GM12875 (cell line): ENCODE data around the gene ABCA2.

Experiments used
- H3K4me3 ChIP-seq: one replicate; pipeline ENCODE4 v1.5.1; 2011; ENCODE audit warnings: low read depth, low read length, control low read depth
- CTCF ChIP-seq: IDR thresholded peaks from 2 replicates; pipeline ENCODE4 v1.5.1; 2011; ENCODE audit warnings: low read depth, mild to moderate bottlenecking, control low read depth, inconsistent platforms, low read length, moderate library complexity, borderline replicate concordance; ENCODE audit not compliant: insufficient read depth

The ABCA2 gene

GRCh38 chr9:136962701-136963248, 65.3 kb downstream of the ABCA2 start:
- TF ChIP-seq CTCF = no peak
- no peak overlapping the region for H3K4me3 ChIP-seq

GRCh38 chr9:136962163-136962562, 65.9 kb downstream of the ABCA2 start:
- TF ChIP-seq CTCF = no peak
- no peak overlapping the region for H3K4me3 ChIP-seq

GRCh38 chr9:136961279-136962065, 66.6 kb downstream of the ABCA2 start:
- TF ChIP-seq CTCF = no peak
- H3K4me3 ChIP-seq = no peak overlapping the region

- no peak for TF ChIP-seq CTCF
- H3K4me3 ChIP-seq = no peak overlapping the region
These were observed 67.1 kb downstream of the ABCA2 start for GRCh38 chr9:136960938-136961275.

- H3K4me3 ChIP-seq = no peak overlapping the region
- TF ChIP-seq CTCF = no peak
These were observed 67.7 kb downstream of the ABCA2 start for GRCh38 chr9:136960212-136960937.

GRCh38 chr9:136958898-136959850, 68.9 kb downstream of the ABCA2 start:
- no peak for TF ChIP-seq CTCF
- H3K4me3 ChIP-seq = no peak overlapping the region
